KMS-11 (cell line): ENCODE data around the gene GPN2.
A peak's percentile ranks its signal among the peaks of the same experiment; 100 is the strongest.

ENCODE experiments used
- H2AFZ ChIP-seq: fragments of 200-600 bp; sonication (generic); 2 replicates; pipeline ENCODE4 v1.6.1; 2016; ENCODE audit warnings: antibody characterized with exemption, mixed run types, low read depth
- H3K27ac ChIP-seq: fragments of 200-600 bp; sonication (generic); 2 replicates; pipeline ENCODE4 v1.6.1; 2016; ENCODE audit warnings: mild to moderate bottlenecking, mixed run types
- H3K27me3 ChIP-seq: fragments of 200-600 bp; sonication (generic); 2 replicates; pipeline ENCODE4 v1.6.1; 2017; ENCODE audit warnings: mild to moderate bottlenecking, low read depth, mixed run types, moderate library complexity; ENCODE audit not compliant: insufficient read depth
- H3K36me3 ChIP-seq: fragments of 200-600 bp; sonication (generic); 2 replicates; pipeline ENCODE4 v1.6.1; 2017; ENCODE audit warnings: mild to moderate bottlenecking, mixed run types; ENCODE audit not compliant: insufficient read depth
- H3K4me1 ChIP-seq: fragments of 200-600 bp; sonication (generic); 2 replicates; pipeline ENCODE4 v1.6.1; 2016; ENCODE audit warnings: mild to moderate bottlenecking, low read depth, mixed run types; ENCODE audit not compliant: poor library complexity, severe bottlenecking
- H3K4me2 ChIP-seq: fragments of 200-600 bp; sonication (generic); 2 replicates; pipeline ENCODE4 v1.7.0; 2016; ENCODE audit warnings: mild to moderate bottlenecking, mixed run types
- H3K4me3 ChIP-seq: fragments of 200-600 bp; sonication (generic); IDR thresholded peaks from 2 replicates; pipeline ENCODE4 v1.6.1; 2017; ENCODE audit warnings: low read depth, low read length, mixed read lengths; ENCODE audit not compliant: insufficient read depth
- H3K79me2 ChIP-seq: fragments of 200-600 bp; sonication (generic); 2 replicates; pipeline ENCODE4 v1.6.1; 2016; ENCODE audit warnings: low read depth, mixed run types; ENCODE audit not compliant: insufficient read depth
- H3K9ac ChIP-seq: fragments of 200-600 bp; sonication (generic); 2 replicates; pipeline ENCODE4 v1.6.1; 2016; ENCODE audit warnings: mild to moderate bottlenecking, mixed run types
- H4K20me1 ChIP-seq: fragments of 200-600 bp; sonication (generic); 2 replicates; pipeline ENCODE4 v1.6.1; 2016; ENCODE audit warnings: mild to moderate bottlenecking, mixed run types; ENCODE audit not compliant: insufficient read depth
- TF ChIP-seq, protein P1 (sequence below): fragments of 200-600 bp; sonication (generic); conservative IDR thresholded peaks from 2 replicates; pipeline ENCODE4 v1.6.1; 2017; ENCODE audit warnings: low read depth, mild to moderate bottlenecking, antibody characterized with exemption, low read length, moderate library complexity, mixed read lengths

GPN2 gene

GRCh38 chr1:26829184-26829911, 60.7 kb downstream of the GPN2 start:
- peaks cover 74% of the 10 kb centered on the region for H3K4me1 ChIP-seq
- no peaks in the 10 kb centered on the region for H3K36me3 ChIP-seq
- H3K79me2 ChIP-seq = peaks cover 44% of the 10 kb centered on the region
- no peak overlapping the region for H3K9ac ChIP-seq
- no peaks in the 10 kb centered on the region for H4K20me1 ChIP-seq
- no peak overlapping the region for H3K4me3 ChIP-seq
- H3K27ac ChIP-seq = no peak overlapping the region
- no peaks in the 10 kb centered on the region for H3K27me3 ChIP-seq
- H2AFZ ChIP-seq = no peak overlapping the region
- TF ChIP-seq, protein P1, sequence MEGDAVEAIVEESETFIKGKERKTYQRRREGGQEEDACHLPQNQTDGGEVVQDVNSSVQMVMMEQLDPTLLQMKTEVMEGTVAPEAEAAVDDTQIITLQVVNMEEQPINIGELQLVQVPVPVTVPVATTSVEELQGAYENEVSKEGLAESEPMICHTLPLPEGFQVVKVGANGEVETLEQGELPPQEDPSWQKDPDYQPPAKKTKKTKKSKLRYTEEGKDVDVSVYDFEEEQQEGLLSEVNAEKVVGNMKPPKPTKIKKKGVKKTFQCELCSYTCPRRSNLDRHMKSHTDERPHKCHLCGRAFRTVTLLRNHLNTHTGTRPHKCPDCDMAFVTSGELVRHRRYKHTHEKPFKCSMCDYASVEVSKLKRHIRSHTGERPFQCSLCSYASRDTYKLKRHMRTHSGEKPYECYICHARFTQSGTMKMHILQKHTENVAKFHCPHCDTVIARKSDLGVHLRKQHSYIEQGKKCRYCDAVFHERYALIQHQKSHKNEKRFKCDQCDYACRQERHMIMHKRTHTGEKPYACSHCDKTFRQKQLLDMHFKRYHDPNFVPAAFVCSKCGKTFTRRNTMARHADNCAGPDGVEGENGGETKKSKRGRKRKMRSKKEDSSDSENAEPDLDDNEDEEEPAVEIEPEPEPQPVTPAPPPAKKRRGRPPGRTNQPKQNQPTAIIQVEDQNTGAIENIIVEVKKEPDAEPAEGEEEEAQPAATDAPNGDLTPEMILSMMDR = no peak
- no peak overlapping the region for H3K4me2 ChIP-seq

DNA sequence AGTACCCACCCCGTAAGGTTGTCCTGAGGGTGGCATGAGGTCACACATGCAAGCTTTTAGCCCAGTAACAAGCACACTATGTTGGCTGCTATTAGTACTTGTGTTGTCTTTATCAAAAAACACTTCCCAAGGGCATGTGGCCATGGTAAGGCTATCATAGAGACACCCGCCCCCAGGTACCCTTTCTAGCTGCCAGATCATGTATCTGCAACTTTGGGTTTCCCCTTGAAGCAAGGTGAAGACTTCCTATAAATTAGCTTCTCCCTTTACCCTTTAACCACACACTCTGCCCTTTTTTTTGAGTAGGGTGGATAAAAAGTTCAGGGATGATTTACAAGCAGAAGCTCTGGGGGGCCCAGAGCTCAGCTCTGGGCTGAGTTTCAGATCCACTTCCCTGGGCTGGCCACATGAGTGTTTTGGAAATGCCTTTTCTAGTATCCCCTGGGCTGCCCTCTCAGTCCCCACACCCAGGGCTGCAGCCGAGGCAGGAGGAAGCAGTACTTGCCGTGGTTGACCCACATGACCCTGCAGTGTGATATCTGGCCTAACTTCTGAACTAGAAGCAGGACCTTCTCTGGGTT, 61.6 kb downstream of the GPN2 start:
- Histone ChIP-seq H3K4me3 (no peak overlapping the region), H3K79me2 (peaks cover 44% of the 10 kb centered on the region), H3K27me3 (no peaks in the 10 kb centered on the region), H4K20me1 (no peaks in the 10 kb centered on the region), H3K4me1 (peaks cover 65% of the 10 kb centered on the region), H3K9ac (no peak overlapping the region), H3K36me3 (no peaks in the 10 kb centered on the region), H2AFZ (no peak overlapping the region), H3K27ac (no peak overlapping the region), H3K4me2 (peak overlapping the region; percentile 25; the same call in 1 of the 2 replicates)
- TF ChIP-seq, protein P1 = no peak

- Histone ChIP-seq H3K4me3 (no peak overlapping the region), H2AFZ (no peak overlapping the region), H3K79me2 (peaks cover 44% of the 10 kb centered on the region), H4K20me1 (no peaks in the 10 kb centered on the region), H3K4me1 (peaks cover 57% of the 10 kb centered on the region), H3K4me2 (peak overlapping the region; percentile 80), H3K36me3 (no peaks in the 10 kb centered on the region), H3K9ac (peak overlapping the region; percentile 46; the same call in 1 of the 2 replicates), H3K27ac (no peak overlapping the region), H3K27me3 (no peaks in the 10 kb centered on the region)
- TF ChIP-seq, protein P1 = no peak
Observed at GRCh38 chr1:26827663-26828062, 62.4 kb downstream of the GPN2 start.

DNA sequence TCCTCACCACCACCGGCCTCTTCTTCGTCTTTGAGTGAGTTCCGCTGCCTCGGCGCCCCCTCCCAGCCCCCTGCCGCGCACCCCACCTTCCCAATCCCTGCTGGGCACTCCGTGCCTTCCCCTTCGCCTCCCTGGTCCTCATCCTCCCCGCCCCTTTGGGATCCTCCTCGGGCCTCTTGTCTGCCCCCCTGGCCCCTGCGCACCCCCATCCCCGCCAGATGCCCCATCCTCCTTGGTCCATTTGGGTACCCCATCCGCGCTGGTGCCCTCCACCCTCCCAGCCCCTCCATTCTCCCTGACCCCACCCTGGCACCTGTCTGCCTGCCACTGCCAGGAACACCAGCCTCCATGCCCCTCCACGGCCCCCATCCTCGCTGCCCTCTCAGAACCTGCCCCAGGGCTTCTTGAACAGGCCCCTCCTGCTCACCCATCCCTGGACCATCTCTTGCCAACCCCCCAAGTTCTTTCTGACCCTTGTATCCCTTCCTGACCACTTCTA, 62.9 kb downstream of the GPN2 start:
- H3K4me3 ChIP-seq = no peak overlapping the region
- peaks cover 52% of the 10 kb centered on the region for H3K4me1 ChIP-seq
- peak overlapping the region; percentile 80 for H3K4me2 ChIP-seq
- H4K20me1 ChIP-seq = no peaks in the 10 kb centered on the region
- TF ChIP-seq, protein P1 = no peak
- H3K9ac ChIP-seq = peak overlapping the region; percentile 46; the same call in 1 of the 2 replicates
- no peaks in the 10 kb centered on the region for H3K27me3 ChIP-seq
- no peaks in the 10 kb centered on the region for H3K36me3 ChIP-seq
- peaks cover 43% of the 10 kb centered on the region for H3K79me2 ChIP-seq
- no peak overlapping the region for H3K27ac ChIP-seq
- no peak overlapping the region; the same call in 1 of the 2 replicates for H2AFZ ChIP-seq
